SH-SY5Y (cell line): Measurements from ENCODE around the gene CMSS1.

Experiments
- GATA2 ChIP-seq: IDR thresholded peaks from 2 replicates; pipeline ENCODE4 v1.6.1; 2011; ENCODE audit warnings: mild to moderate bottlenecking, low read depth, low read length
- GATA3 ChIP-seq: IDR thresholded peaks from 2 replicates; pipeline ENCODE4 v1.6.1; 2011; ENCODE audit warnings: low read depth, mild to moderate bottlenecking, low read length, moderate library complexity

- TF ChIP-seq GATA3 (no peak), GATA2 (no peak)
These were observed 165.0 kb downstream of the CMSS1 start for GRCh38 chr3:99982650-99983049.
